ENCODE measurements around the gene C1QL4.

- TF ChIP-seq CTCF (IDR thresholded peaks at IDR 0.05) (no peak), EZH2 (IDR thresholded peaks at IDR 0.05; ENCODE audit: borderline replicate concordance, insufficient read depth, low read depth, low read length, poor library complexity, severe bottlenecking) (no peak)
Measured at GRCh38 chr12:49330631-49331379, 6.2 kb downstream of the C1QL4 start.
